Trophoblast cell (in vitro differentiated cells and primary cell): ENCODE data around the gene SEL1L3.

Source experiments
- DNase-seq, 2 donors: peaks; one replicate each; pipeline ENCODE4 v3.0.0-alpha.2; 2016
- H2AFZ ChIP-seq: 2 replicates; pipeline ENCODE4 v1.6.1; 2013; ENCODE audit warnings: low read length, moderate library complexity, mild to moderate bottlenecking; ENCODE audit not compliant: insufficient read depth, poor library complexity
- H2AK5ac ChIP-seq: 2 replicates; pipeline ENCODE4 v1.6.1; 2013; ENCODE audit warnings: mild to moderate bottlenecking, low read length
- H2BK120ac ChIP-seq: 2 replicates; pipeline ENCODE4 v1.6.1; 2013; ENCODE audit warnings: low read length, mild to moderate bottlenecking, moderate library complexity; ENCODE audit not compliant: insufficient read depth, poor library complexity
- H2BK12ac ChIP-seq: 2 replicates; pipeline ENCODE4 v1.6.1; 2013; ENCODE audit warnings: mild to moderate bottlenecking, low read length, moderate library complexity
- H2BK5ac ChIP-seq: 2 replicates; pipeline ENCODE4 v1.6.1; 2013; ENCODE audit warnings: low read length, low read depth, moderate library complexity, mild to moderate bottlenecking; ENCODE audit not compliant: poor library complexity
- H3K14ac ChIP-seq: 2 replicates; pipeline ENCODE4 v1.6.1; 2013; ENCODE audit warnings: mild to moderate bottlenecking, low read length
- H3K18ac ChIP-seq: 2 replicates; pipeline ENCODE4 v1.6.1; 2013; ENCODE audit warnings: mild to moderate bottlenecking, low read length
- H3K23ac ChIP-seq: 2 replicates; pipeline ENCODE4 v1.6.1; 2013; ENCODE audit warnings: low read length
- H3K27ac ChIP-seq: 2 replicates; pipeline ENCODE4 v1.5.1; 2013; ENCODE audit warnings: low read depth, mild to moderate bottlenecking, inconsistent platforms, low read length, moderate library complexity
- H3K27me3 ChIP-seq: 2 replicates; pipeline ENCODE4 v1.6.1; 2013; ENCODE audit warnings: inconsistent platforms, mild to moderate bottlenecking, low read length, moderate library complexity; ENCODE audit not compliant: insufficient read depth
- H3K36me3 ChIP-seq, 2 experiments: 1 replicate in 1 of 2; 2 replicates in 1 of 2; pipeline ENCODE4 v1.6.1; 2013; ENCODE audit warnings: low read length in 2 of 2, mild to moderate bottlenecking in 2 of 2, moderate library complexity in 1 of 2; ENCODE audit not compliant: insufficient read depth in 2 of 2, control insufficient read depth in 1 of 2
- H3K4ac ChIP-seq: 2 replicates; pipeline ENCODE4 v1.6.1; 2013; ENCODE audit warnings: low read depth, mild to moderate bottlenecking, low read length, moderate library complexity
- H3K4me1 ChIP-seq, 2 experiments: 1 replicate in 1 of 2; 2 replicates in 1 of 2; pipeline ENCODE4 v1.6.1; 2013; ENCODE audit warnings: low read length in 2 of 2, mild to moderate bottlenecking in 2 of 2, moderate library complexity in 1 of 2; ENCODE audit not compliant: insufficient read depth in 2 of 2, control insufficient read depth in 1 of 2
- H3K4me2 ChIP-seq: 2 replicates; pipeline ENCODE4 v1.6.1; 2013; ENCODE audit warnings: inconsistent platforms, mild to moderate bottlenecking, low read length, moderate library complexity
- H3K4me3 ChIP-seq: 2 replicates; pipeline ENCODE4 v1.5.1; 2013; ENCODE audit warnings: mild to moderate bottlenecking, low read depth, low read length, inconsistent platforms
- H3K79me1 ChIP-seq: one replicate; pipeline ENCODE4 v1.6.1; 2013; ENCODE audit warnings: low read length
- H3K79me2 ChIP-seq: 2 replicates; pipeline ENCODE4 v1.6.1; 2013; ENCODE audit warnings: low read length, mild to moderate bottlenecking; ENCODE audit not compliant: control insufficient read depth, insufficient read depth, poor library complexity
- H3K9ac ChIP-seq: 2 replicates; pipeline ENCODE4 v1.6.1; 2013; ENCODE audit warnings: mild to moderate bottlenecking, low read length
- H3K9me3 ChIP-seq: 2 replicates; pipeline ENCODE4 v1.6.1; 2013; ENCODE audit warnings: low read depth, mild to moderate bottlenecking, control low read depth, inconsistent platforms, low read length; ENCODE audit not compliant: insufficient read depth
- H4K12ac ChIP-seq: 2 replicates; pipeline ENCODE4 v1.6.1; 2013; ENCODE audit warnings: low read depth, mild to moderate bottlenecking, low read length, moderate library complexity
- H4K8ac ChIP-seq: 2 replicates; pipeline ENCODE4 v1.6.1; 2013; ENCODE audit warnings: low read depth, mild to moderate bottlenecking, low read length, moderate library complexity
- H4K91ac ChIP-seq: one replicate; pipeline ENCODE4 v1.6.1; 2013; ENCODE audit warnings: low read depth, mild to moderate bottlenecking, low read length, moderate library complexity
- WGBS: extraction: QIAGEN DNeasy Blood & Tissue Kit; methylation state at CpG from one replicate; pipeline ENCODE4 v1.1.7; 2013; ENCODE audit warnings: missing lambda C conversion rate; ENCODE audit not compliant: insufficient read length, insufficient coverage; ENCODE audit errors: extremely low coverage; 5-methylcytosine and 5-hydroxymethylcytosine counted together

Gene SEL1L3

DNA sequence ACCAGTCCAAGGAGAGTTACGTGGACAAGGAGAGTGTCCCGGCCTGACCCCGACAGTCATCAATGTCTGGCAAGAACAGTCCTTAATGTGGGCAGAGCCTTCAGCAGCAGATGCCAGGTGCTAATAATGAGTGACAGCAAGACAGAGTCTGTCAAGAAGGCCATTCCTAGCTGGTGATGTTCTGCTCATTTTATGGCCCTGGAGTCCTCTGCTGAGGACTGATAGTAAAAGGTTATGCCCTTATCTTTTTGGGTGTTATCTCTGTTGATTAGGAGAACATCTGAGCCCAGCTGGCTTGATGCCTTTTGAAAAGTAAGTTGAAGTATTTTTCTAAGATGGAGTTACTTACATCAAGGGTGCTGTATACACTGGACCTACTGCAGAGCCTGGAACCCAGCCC is 139.8 kb downstream of the SEL1L3 start:
- no CpG with 5 or more reads among the region's 3 CpGs for WGBS
- H3K36me3 ChIP-seq = no peaks in the 10 kb centered on the region
- DNase-seq = peak; percentile 5 to 59
- H3K4me3 ChIP-seq = no peak overlapping the region
- H3K9ac ChIP-seq = no peak overlapping the region
- H3K23ac ChIP-seq = no peak overlapping the region
- H3K79me1 ChIP-seq = no peaks in the 10 kb centered on the region
- no peak overlapping the region for H3K4ac ChIP-seq
- no peak overlapping the region for H2BK5ac ChIP-seq
- H3K4me2 ChIP-seq = no peak overlapping the region
- no peaks in the 10 kb centered on the region for H3K79me2 ChIP-seq
- H3K18ac ChIP-seq = no peak overlapping the region
- no peaks in the 10 kb centered on the region for H3K27me3 ChIP-seq
- H2AK5ac ChIP-seq = no peak overlapping the region
- no peak overlapping the region for H2AFZ ChIP-seq
- H3K27ac ChIP-seq = no peak overlapping the region
- H2BK120ac ChIP-seq = no peak overlapping the region
- no peak overlapping the region for H3K14ac ChIP-seq
- H3K9me3 ChIP-seq = no peaks in the 10 kb centered on the region
- H4K91ac ChIP-seq = no peak overlapping the region
- no peak overlapping the region for H4K8ac ChIP-seq
- no peak overlapping the region for H4K12ac ChIP-seq
- H3K4me1 ChIP-seq = no peaks in the 10 kb centered on the region
- no peak overlapping the region for H2BK12ac ChIP-seq

DNA sequence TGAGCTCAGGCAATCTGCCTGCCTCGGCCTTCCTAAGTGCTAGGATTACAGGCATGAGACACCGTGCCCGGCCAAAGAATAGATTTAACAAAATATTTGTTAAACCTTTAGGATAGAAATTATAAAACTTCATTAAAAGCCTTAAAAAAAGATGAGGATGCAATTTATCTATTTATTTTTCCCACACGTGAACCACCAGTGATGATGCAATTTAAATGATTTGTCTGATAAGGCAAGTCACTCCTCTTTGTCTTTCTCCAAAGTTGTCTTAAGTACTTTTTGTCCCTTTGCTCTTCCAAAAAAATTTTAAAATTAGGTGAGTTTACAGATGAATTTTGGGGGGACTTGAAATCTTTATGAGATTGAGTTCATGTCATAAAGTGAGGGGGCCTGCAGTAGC is 149.0 kb downstream of the SEL1L3 start:
- Histone ChIP-seq H3K4me3 (no peak overlapping the region), H3K23ac (no peak overlapping the region), H3K79me2 (no peaks in the 10 kb centered on the region), H3K18ac (no peak overlapping the region), H3K79me1 (no peaks in the 10 kb centered on the region), H4K8ac (no peak overlapping the region), H3K4ac (no peak overlapping the region), H2BK12ac (no peak overlapping the region), H2AK5ac (no peak overlapping the region), H4K12ac (no peak overlapping the region), H3K14ac (no peak overlapping the region), H2BK5ac (no peak overlapping the region), H3K27me3 (no peaks in the 10 kb centered on the region), H2BK120ac (no peak overlapping the region), H3K4me1 (no peaks in the 10 kb centered on the region), H3K36me3 (no peaks in the 10 kb centered on the region), H2AFZ (no peak overlapping the region), H3K27ac (no peak overlapping the region), H4K91ac (no peak overlapping the region), H3K9ac (no peak overlapping the region), H3K9me3 (no peaks in the 10 kb centered on the region), H3K4me2 (no peak overlapping the region)
- no peak for DNase-seq
- no CpG with 5 or more reads among the region's 4 CpGs for WGBS

DNA sequence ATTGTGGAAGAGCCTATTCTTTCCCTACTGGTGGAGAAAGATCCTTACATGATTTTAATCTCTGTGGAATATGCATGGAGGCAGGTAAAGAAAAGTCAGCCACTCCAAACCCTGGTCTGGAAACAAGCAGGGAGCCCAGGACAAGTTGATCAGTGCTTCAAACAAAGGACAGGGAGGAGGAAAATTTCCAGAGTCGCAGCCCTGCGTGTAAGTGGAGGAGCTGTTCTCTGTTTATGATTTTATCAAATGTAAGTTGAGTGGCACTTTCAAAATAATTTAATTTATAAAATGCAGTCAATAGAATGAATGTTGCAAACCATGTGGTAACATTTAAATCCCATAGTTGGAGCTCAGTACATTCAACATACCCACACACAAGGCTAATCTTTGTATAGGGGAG is 150.2 kb downstream of the SEL1L3 start:
- H4K8ac ChIP-seq = no peak overlapping the region
- H3K4me3 ChIP-seq = no peak overlapping the region
- no peaks in the 10 kb centered on the region for H3K4me1 ChIP-seq
- no peak overlapping the region for H3K23ac ChIP-seq
- DNase-seq = no peak
- no peaks in the 10 kb centered on the region for H3K79me1 ChIP-seq
- H4K12ac ChIP-seq = no peak overlapping the region
- WGBS = no CpG with 5 or more reads among the region's 2 CpGs
- H3K14ac ChIP-seq = no peak overlapping the region
- no peak overlapping the region for H4K91ac ChIP-seq
- no peak overlapping the region for H2BK120ac ChIP-seq
- H2BK5ac ChIP-seq = no peak overlapping the region
- H3K36me3 ChIP-seq = no peaks in the 10 kb centered on the region
- H2BK12ac ChIP-seq = no peak overlapping the region
- no peaks in the 10 kb centered on the region for H3K79me2 ChIP-seq
- H3K4ac ChIP-seq = no peak overlapping the region
- H3K27ac ChIP-seq = no peak overlapping the region
- no peak overlapping the region for H3K4me2 ChIP-seq
- no peak overlapping the region for H3K18ac ChIP-seq
- H2AFZ ChIP-seq = no peak overlapping the region
- no peaks in the 10 kb centered on the region for H3K9me3 ChIP-seq
- H2AK5ac ChIP-seq = no peak overlapping the region
- H3K27me3 ChIP-seq = no peaks in the 10 kb centered on the region
- no peak overlapping the region for H3K9ac ChIP-seq

GRCh38 chr4:25710637-25711036 is 152.2 kb downstream of the SEL1L3 start:
- H3K4ac ChIP-seq = no peak overlapping the region
- no peak overlapping the region for H4K91ac ChIP-seq
- H3K18ac ChIP-seq = no peak overlapping the region
- no peak overlapping the region for H2AFZ ChIP-seq
- no peaks in the 10 kb centered on the region for H3K79me1 ChIP-seq
- no peak overlapping the region for H3K9ac ChIP-seq
- H4K12ac ChIP-seq = no peak overlapping the region
- no peak overlapping the region for H2BK5ac ChIP-seq
- no peak overlapping the region for H3K23ac ChIP-seq
- no peaks in the 10 kb centered on the region for H3K27me3 ChIP-seq
- WGBS = no CpG with 5 or more reads among the region's 3 CpGs
- no peak overlapping the region for H2BK12ac ChIP-seq
- no peak overlapping the region for H3K14ac ChIP-seq
- no peak overlapping the region for H2BK120ac ChIP-seq
- no peak overlapping the region for H4K8ac ChIP-seq
- H3K4me3 ChIP-seq = no peak overlapping the region
- DNase-seq = no peak
- no peaks in the 10 kb centered on the region for H3K9me3 ChIP-seq
- no peaks in the 10 kb centered on the region for H3K36me3 ChIP-seq
- H3K4me1 ChIP-seq = no peaks in the 10 kb centered on the region
- H3K79me2 ChIP-seq = no peaks in the 10 kb centered on the region
- no peak overlapping the region for H2AK5ac ChIP-seq
- no peak overlapping the region for H3K4me2 ChIP-seq
- no peak overlapping the region for H3K27ac ChIP-seq
